ENCODE results near the gene OR1J4. TPM values are rescaled to one million over a fixed set of nuclear protein-coding genes. Genes with fewer than 3 reads are reported as not detected.

The OR1J4 gene
- total RNA-seq, 1 donor from 2014 or later, result not detected

DNA sequence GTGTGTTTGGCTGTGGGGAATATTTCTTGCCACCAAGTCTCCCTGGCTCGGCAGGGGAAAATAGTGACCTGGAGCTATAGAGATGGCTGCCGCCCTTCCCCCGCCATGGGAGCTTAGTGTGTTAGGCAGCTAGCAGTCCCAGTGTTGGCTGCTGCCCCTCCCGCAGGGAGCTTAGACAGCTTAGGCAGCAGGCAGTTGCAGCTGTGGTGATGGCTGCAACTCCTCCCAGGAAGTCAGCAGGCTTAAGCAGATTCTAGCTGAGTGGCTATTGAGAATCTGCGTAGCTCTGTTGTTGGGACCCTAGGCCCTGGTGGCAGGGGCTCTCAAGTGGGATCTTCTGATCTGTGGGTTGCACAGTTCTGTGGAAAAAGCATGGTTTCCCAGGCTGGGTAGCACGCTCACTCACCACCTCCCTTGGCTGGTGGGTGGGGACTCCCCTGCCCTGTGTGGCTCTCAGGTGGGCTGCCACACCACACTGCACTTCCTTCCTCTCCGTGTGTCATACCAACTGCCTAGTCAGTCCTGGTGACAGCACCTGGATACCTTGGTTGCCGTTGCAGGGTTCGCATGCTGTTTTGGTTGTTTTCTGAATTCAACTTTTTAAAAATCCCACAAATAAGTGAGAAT, 43.3 kb downstream of the OR1J4 start:
- H3K9me3 ChIP-seq, result no peaks in the 10 kb centered on the region
- TF ChIP-seq POLR2A (IDR thresholded peaks at IDR 0.05) (no peak), POLR2AphosphoS5 (IDR thresholded peaks at IDR 0.05; ENCODE audit: insufficient read depth in 1 of 2, low read depth in 1 of 2) (no peak)
- TF ChIP-seq, protein P1, sequence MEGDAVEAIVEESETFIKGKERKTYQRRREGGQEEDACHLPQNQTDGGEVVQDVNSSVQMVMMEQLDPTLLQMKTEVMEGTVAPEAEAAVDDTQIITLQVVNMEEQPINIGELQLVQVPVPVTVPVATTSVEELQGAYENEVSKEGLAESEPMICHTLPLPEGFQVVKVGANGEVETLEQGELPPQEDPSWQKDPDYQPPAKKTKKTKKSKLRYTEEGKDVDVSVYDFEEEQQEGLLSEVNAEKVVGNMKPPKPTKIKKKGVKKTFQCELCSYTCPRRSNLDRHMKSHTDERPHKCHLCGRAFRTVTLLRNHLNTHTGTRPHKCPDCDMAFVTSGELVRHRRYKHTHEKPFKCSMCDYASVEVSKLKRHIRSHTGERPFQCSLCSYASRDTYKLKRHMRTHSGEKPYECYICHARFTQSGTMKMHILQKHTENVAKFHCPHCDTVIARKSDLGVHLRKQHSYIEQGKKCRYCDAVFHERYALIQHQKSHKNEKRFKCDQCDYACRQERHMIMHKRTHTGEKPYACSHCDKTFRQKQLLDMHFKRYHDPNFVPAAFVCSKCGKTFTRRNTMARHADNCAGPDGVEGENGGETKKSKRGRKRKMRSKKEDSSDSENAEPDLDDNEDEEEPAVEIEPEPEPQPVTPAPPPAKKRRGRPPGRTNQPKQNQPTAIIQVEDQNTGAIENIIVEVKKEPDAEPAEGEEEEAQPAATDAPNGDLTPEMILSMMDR (IDR thresholded peaks at IDR 0.05), result no peak
- no peaks in the 10 kb centered on the region for H3K36me3 ChIP-seq
- no peak for DNase-seq (ENCODE audit: extremely low spot score in 2 of 2)
- no peaks in the 10 kb centered on the region for H3K27me3 ChIP-seq
- intact Hi-C loops (cut with DNase I), result no loop called here
- H3K4me3 ChIP-seq, result no peak overlapping the region
- H3K4me1 ChIP-seq, result no peaks in the 10 kb centered on the region
- no peak overlapping the region for H3K27ac ChIP-seq

DNA sequence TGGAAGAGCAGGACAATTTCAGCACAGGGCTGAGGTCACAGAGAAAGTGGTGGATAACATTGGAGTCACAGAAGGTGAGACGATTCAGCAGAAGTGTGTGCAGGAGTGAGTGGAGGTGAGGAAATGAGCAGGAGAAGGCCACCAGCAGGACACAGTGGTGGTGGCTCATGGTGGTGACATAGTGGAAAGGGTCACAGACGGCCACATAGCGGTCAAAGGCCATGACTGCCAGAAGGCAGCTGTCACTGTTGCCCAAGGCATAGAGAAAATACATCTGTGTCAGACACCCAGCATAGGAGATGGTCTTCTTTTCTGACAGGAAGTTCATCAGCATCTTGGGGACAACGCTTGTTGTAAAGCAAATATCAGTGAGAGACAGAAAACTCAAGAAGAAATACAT, 49.0 kb downstream of the OR1J4 start:
- H3K4me3 ChIP-seq, result no peak overlapping the region
- H3K27me3 ChIP-seq, result no peaks in the 10 kb centered on the region
- DNase-seq (ENCODE audit: extremely low spot score in 2 of 2), result no peak
- H3K27ac ChIP-seq, result no peak overlapping the region
- H3K4me1 ChIP-seq, result no peaks in the 10 kb centered on the region
- no peaks in the 10 kb centered on the region for H3K36me3 ChIP-seq
- no peak for TF ChIP-seq POLR2A (IDR thresholded peaks at IDR 0.05)
- TF ChIP-seq, protein P1 (IDR thresholded peaks at IDR 0.05), result no peak
- TF ChIP-seq POLR2AphosphoS5 (IDR thresholded peaks at IDR 0.05; ENCODE audit: insufficient read depth in 1 of 2, low read depth in 1 of 2), result no peak
- intact Hi-C loops (cut with DNase I), result no loop called here
- H3K9me3 ChIP-seq, result no peaks in the 10 kb centered on the region

Other genes starting within 250 kb of the OR1J4 start
- 12.0 TPM for gene PTGS1, start 148.1 kb upstream of the OR1J4 start, total RNA-seq
- gene OR1J1, start 41.2 kb upstream of the OR1J4 start, total RNA-seq, result not detected
- not detected for gene OR1J2, start 8.3 kb upstream of the OR1J4 start, total RNA-seq
- not detected for gene OR1N1, start 8.2 kb downstream of the OR1J4 start, total RNA-seq
- gene OR1N2, start 34.0 kb downstream of the OR1J4 start, total RNA-seq, result not detected
- gene OR1L8, start 64.2 kb downstream of the OR1J4 start, total RNA-seq, result 0.74 TPM
- not detected for gene OR1Q1, start 95.6 kb downstream of the OR1J4 start, total RNA-seq
- not detected for gene OR1B1, start 138.5 kb downstream of the OR1J4 start, total RNA-seq
- not detected for gene OR1L1, start 142.6 kb downstream of the OR1J4 start, total RNA-seq
- gene OR1L3, start 156.0 kb downstream of the OR1J4 start, total RNA-seq, result not detected
- gene OR1L4, start 204.8 kb downstream of the OR1J4 start, total RNA-seq, result not detected
- gene OR1L6, start 223.2 kb downstream of the OR1J4 start, total RNA-seq, result not detected

Data from vagina (tissue), 2 donors.